Sigmoid colon (tissue), 4 donors: ENCODE results near the gene MTX1.

Experiments
- EP300 ChIP-seq, 4 donors: sonication (generic); formaldehyde crosslinking; IDR thresholded peaks; one replicate each; pipeline ENCODE4 v1.6.1; 2017; ENCODE audit warnings: antibody characterized with exemption in 4 of 4
- POLR2A ChIP-seq, 2 donors: fragments of 450-650 bp; IDR thresholded peaks; one replicate each; pipeline ENCODE4 v1.6.1; 2016; ENCODE audit warnings: antibody characterized with exemption in 2 of 2, mild to moderate bottlenecking in 2 of 2, moderate library complexity in 2 of 2
- POLR2AphosphoS5 ChIP-seq, 4 donors: sonication (generic); formaldehyde crosslinking; IDR thresholded peaks; one replicate each; pipeline ENCODE4 v1.6.1; 2017; ENCODE audit warnings: antibody characterized with exemption in 4 of 4
- TF ChIP-seq, protein P1 (sequence below), 4 experiments: fragments of 450-650 bp in 3 of 4; fragments of 200-600 bp in 1 of 4; IDR thresholded peaks; one replicate each; pipeline ENCODE4 v1.5.1; 2016 to 2019; ENCODE audit warnings: antibody characterized with exemption in 4 of 4, mild to moderate bottlenecking in 3 of 4, moderate library complexity in 2 of 4

DNA sequence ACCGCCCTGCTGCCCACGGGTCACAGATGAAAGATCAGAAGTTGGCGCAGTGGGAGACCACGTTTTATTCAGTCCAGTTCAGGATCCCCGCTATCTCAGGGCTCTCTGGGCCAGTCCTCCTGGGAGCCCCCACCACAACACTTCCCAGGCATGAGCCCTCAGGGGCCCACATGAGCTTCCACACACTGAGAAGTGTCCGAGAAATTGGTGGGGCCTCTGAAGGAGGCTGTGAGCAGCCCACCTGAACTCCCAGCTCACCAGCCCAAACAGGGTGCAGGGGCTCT is 22.8 kb upstream of the MTX1 start:
- no peak for TF ChIP-seq POLR2AphosphoS5 (IDR thresholded peaks at IDR 0.05)
- no peak for TF ChIP-seq EP300 (IDR thresholded peaks at IDR 0.05)
- TF ChIP-seq, protein P1, sequence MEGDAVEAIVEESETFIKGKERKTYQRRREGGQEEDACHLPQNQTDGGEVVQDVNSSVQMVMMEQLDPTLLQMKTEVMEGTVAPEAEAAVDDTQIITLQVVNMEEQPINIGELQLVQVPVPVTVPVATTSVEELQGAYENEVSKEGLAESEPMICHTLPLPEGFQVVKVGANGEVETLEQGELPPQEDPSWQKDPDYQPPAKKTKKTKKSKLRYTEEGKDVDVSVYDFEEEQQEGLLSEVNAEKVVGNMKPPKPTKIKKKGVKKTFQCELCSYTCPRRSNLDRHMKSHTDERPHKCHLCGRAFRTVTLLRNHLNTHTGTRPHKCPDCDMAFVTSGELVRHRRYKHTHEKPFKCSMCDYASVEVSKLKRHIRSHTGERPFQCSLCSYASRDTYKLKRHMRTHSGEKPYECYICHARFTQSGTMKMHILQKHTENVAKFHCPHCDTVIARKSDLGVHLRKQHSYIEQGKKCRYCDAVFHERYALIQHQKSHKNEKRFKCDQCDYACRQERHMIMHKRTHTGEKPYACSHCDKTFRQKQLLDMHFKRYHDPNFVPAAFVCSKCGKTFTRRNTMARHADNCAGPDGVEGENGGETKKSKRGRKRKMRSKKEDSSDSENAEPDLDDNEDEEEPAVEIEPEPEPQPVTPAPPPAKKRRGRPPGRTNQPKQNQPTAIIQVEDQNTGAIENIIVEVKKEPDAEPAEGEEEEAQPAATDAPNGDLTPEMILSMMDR (IDR thresholded peaks at IDR 0.05), result no peak
- TF ChIP-seq POLR2A (IDR thresholded peaks at IDR 0.05), result no peak
